Omental fat pad (tissue), 4 donors: ENCODE measurements around the gene PAAF1. TPM values are rescaled to one million over a fixed set of nuclear protein-coding genes. Genes with fewer than 3 reads are reported as not detected.

Experiments used
- ATAC-seq: fragments of 150-250 bp; one replicate; pipeline ENCODE4 v1.9.1; 2016; ENCODE audit warnings: mild to moderate bottlenecking, moderate library complexity; ENCODE audit not compliant: low FRiP score
- DNase-seq: peaks from one replicate; pipeline ENCODE4 v3.0.0-alpha.2; 2019; ENCODE audit warnings: low spot score
- total RNA-seq, 4 donors: library from RNA; depleted of rRNA; stranded (reverse); fragments of >200 nt; gene quantifications; one replicate each; pipeline ENCODE4 v1.1.0, GENCODE V29; 2016
- TF ChIP-seq, protein P1 (sequence below), 3 donors: fragments of 450-650 bp; IDR thresholded peaks; one replicate each; pipeline ENCODE4 v1.5.1; 2016 to 2017; ENCODE audit warnings: antibody characterized with exemption in 3 of 3, mild to moderate bottlenecking in 3 of 3, moderate library complexity in 2 of 3

PAAF1 gene
- total RNA-seq, 4 donors from 2014 or later: 7.1 to 11.4 (median 9.7) TPM

- ATAC-seq (no peak), DNase-seq (no peak)
- TF ChIP-seq, protein P1, sequence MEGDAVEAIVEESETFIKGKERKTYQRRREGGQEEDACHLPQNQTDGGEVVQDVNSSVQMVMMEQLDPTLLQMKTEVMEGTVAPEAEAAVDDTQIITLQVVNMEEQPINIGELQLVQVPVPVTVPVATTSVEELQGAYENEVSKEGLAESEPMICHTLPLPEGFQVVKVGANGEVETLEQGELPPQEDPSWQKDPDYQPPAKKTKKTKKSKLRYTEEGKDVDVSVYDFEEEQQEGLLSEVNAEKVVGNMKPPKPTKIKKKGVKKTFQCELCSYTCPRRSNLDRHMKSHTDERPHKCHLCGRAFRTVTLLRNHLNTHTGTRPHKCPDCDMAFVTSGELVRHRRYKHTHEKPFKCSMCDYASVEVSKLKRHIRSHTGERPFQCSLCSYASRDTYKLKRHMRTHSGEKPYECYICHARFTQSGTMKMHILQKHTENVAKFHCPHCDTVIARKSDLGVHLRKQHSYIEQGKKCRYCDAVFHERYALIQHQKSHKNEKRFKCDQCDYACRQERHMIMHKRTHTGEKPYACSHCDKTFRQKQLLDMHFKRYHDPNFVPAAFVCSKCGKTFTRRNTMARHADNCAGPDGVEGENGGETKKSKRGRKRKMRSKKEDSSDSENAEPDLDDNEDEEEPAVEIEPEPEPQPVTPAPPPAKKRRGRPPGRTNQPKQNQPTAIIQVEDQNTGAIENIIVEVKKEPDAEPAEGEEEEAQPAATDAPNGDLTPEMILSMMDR (IDR thresholded peaks at IDR 0.05): no peak
These were observed 7.1 kb downstream of the PAAF1 start for GRCh38 chr11:73883856-73884255.

DNA sequence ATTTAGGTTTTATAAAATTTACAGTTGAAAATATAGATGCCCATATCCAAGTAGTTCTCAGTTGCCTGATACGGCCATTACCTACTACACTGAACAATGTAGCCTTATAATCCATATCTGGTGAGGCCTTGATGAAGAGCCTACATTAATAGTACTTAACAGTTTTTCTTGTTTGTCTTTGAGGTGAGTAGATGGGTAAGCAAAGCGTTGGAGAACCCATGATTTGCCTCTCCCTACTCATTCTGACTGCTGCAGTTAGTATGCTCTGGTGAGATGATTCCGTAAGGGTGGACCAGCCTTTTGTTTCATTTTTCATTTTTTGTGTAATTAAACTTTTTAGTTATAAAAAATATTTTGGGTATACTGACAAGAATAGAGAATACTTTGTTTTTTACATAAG, 11.4 kb downstream of the PAAF1 start:
- no peak for DNase-seq
- TF ChIP-seq, protein P1 (IDR thresholded peaks at IDR 0.05): no peak
- no peak for ATAC-seq

- TF ChIP-seq, protein P1 (IDR thresholded peaks at IDR 0.05): no peak
- DNase-seq (no peak), ATAC-seq (no peak)
These were observed 12.2 kb downstream of the PAAF1 start for GRCh38 chr11:73889019-73889418.

DNA sequence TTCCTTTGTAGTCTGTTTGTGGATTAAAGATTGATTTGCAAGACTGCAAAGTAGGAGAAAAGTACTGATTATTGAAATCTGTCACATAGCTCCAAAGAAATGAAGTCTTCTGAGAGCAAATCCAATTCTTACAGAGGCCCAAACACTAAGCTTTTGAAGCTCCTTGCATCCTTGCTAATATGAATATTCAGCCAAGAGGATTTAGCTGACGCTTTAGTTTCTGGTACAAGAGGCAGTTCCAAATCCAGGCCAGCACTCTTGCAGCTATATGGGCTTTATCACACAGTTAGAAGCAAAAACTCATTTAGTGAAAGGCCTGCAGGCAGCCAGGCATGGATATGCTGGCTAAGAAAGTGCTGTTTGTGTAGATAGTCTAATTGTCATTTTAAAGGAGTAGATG, 12.7 kb downstream of the PAAF1 start:
- TF ChIP-seq, protein P1 (IDR thresholded peaks at IDR 0.05): no peak
- no peak for DNase-seq

DNA sequence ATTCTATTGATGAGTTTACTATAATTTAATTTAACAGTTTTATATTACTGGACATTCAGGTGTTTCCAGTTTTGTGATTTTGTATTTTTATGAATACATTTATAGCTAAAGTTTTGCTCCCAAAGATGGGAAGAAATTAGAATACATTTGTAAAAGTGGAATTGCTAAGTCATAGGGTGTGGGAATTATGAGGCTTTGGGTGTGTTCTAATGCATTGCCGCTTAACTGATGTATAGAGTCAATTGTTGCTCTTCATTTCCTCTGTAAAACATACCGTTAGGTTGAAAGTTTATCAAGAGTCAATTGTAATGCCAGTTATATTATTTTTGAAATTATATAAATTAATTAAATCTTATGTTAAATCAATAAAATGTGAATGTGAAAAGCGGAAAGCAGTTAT, 16.2 kb downstream of the PAAF1 start:
- no peak for ATAC-seq
- TF ChIP-seq, protein P1 (IDR thresholded peaks at IDR 0.05): no peak
- DNase-seq: no peak

More for the DNA sequence above, 12.7 kb downstream of the PAAF1 start:
- ATAC-seq: no peak

GRCh38 chr11:73894725-73895335, 18.0 kb downstream of the PAAF1 start:
- ATAC-seq (no peak), DNase-seq (no peak)

DNA sequence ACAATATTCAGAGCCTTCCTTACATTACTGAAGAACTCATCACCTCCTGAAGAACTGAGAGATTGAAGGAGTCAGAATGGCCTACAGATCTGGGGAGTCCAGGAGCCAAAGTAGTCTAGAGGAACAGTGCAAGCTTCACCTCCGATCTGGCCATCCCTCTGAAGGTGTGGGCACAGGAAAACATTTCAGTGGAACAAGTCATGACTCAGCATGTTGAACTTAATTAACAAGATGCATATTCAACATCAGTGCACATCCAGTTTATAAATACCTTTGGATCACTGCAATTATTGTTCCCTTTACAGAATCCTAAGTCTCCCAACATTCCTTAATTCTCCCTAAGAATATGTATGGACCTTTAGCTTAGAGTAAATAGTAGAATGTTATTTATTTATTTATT, 25.5 kb downstream of the PAAF1 start:
- no peak for ATAC-seq
- TF ChIP-seq, protein P1 (IDR thresholded peaks at IDR 0.05): no peak
- no peak for DNase-seq

More at GRCh38 chr11:73894725-73895335, 18.0 kb downstream of the PAAF1 start:
- TF ChIP-seq, protein P1 (IDR thresholded peaks at IDR 0.05): no peak
